ENCODE results near the gene COX7A2.
A peak's percentile ranks its signal among the peaks of the same experiment; 100 is the strongest.

COX7A2 gene

GRCh38 chr6:75243333-75244062, at the start of gene COX7A2:
COX7A2 (minus strand) TSS chr6:75243801; CDS start chr6:75243734, 67 bp downstream.
- DNase-seq (ENCODE audit: low read depth), result peak; percentile 98

GRCh38 chr6:75292555-75292954, 49.0 kb upstream of the COX7A2 start:
- no peak for DNase-seq (ENCODE audit: low read depth)

GRCh38 chr6:75291744-75292143, 48.1 kb upstream of the COX7A2 start:
- no peak for DNase-seq (ENCODE audit: low read depth)

GRCh38 chr6:75291331-75291730, 47.7 kb upstream of the COX7A2 start:
- no peak for DNase-seq (ENCODE audit: low read depth)

GRCh38 chr6:75290136-75290945, 46.7 kb upstream of the COX7A2 start:
- no peak for DNase-seq (ENCODE audit: low read depth)

- DNase-seq (ENCODE audit: low read depth), result no peak
Measured at GRCh38 chr6:75288023-75288422, 44.4 kb upstream of the COX7A2 start.

GRCh38 chr6:75287424-75287823, 43.8 kb upstream of the COX7A2 start:
- DNase-seq (ENCODE audit: low read depth), result no peak

GRCh38 chr6:75286955-75287354, 43.4 kb upstream of the COX7A2 start:
- no peak for DNase-seq (ENCODE audit: low read depth)

- no peak for DNase-seq (ENCODE audit: low read depth)
Measured at GRCh38 chr6:75285283-75285639, 41.7 kb upstream of the COX7A2 start.

- peak; percentile 99 for DNase-seq (ENCODE audit: low read depth)
Measured at GRCh38 chr6:75284632-75285282, 41.2 kb upstream of the COX7A2 start, which contains the start of gene TMEM30A. TMEM30A (minus strand) TSS chr6:75284792; CDS start chr6:75284638, 154 bp downstream.

GRCh38 chr6:75283907-75284631, 40.5 kb upstream of the COX7A2 start:
- DNase-seq (ENCODE audit: low read depth), result no peak

- DNase-seq (ENCODE audit: low read depth), result no peak
Measured at GRCh38 chr6:75282706-75283105, 39.1 kb upstream of the COX7A2 start.

GRCh38 chr6:75281653-75282052, 38.1 kb upstream of the COX7A2 start:
- DNase-seq (ENCODE audit: low read depth), result no peak

- DNase-seq (ENCODE audit: low read depth), result peak; percentile 76
Measured at GRCh38 chr6:75280131-75280855, 36.7 kb upstream of the COX7A2 start.

GRCh38 chr6:75279418-75279817, 35.8 kb upstream of the COX7A2 start:
- DNase-seq (ENCODE audit: low read depth), result no peak

GRCh38 chr6:75278474-75279077, 35.0 kb upstream of the COX7A2 start:
- DNase-seq (ENCODE audit: low read depth), result no peak

GRCh38 chr6:75275067-75275466, 31.5 kb upstream of the COX7A2 start:
- peak; percentile 94 for DNase-seq (ENCODE audit: low read depth)

- peak; percentile 75 for DNase-seq (ENCODE audit: low read depth)
Measured at GRCh38 chr6:75273009-75273408, 29.4 kb upstream of the COX7A2 start.

GRCh38 chr6:75272145-75272840, 28.7 kb upstream of the COX7A2 start:
- peak; percentile 90 for DNase-seq (ENCODE audit: low read depth)

GRCh38 chr6:75268988-75269354, 25.4 kb upstream of the COX7A2 start:
- no peak for DNase-seq (ENCODE audit: low read depth)

Measured in iris pigment epithelial cell (primary cell).